KOPT-K1 (cell line): ENCODE measurements around the gene ROR2.

Experiments
- H3K27ac ChIP-seq: fragments of 200-600 bp; sonication (generic); 2 replicates; pipeline ENCODE4 v1.5.1; 2016; ENCODE audit warnings: antibody characterized with exemption, mild to moderate bottlenecking, low read depth, low read length; ENCODE audit not compliant: poor library complexity, severe bottlenecking
- H3K36me3 ChIP-seq: fragments of 200-600 bp; sonication (generic); 2 replicates; pipeline ENCODE4 v1.5.1; 2017; ENCODE audit warnings: antibody characterized with exemption, mild to moderate bottlenecking, low read length, moderate library complexity; ENCODE audit not compliant: insufficient read depth
- H3K9me3 ChIP-seq: fragments of 200-600 bp; sonication (generic); 2 replicates; pipeline ENCODE4 v1.5.1; 2017; ENCODE audit warnings: antibody characterized with exemption, low read length, mild to moderate bottlenecking; ENCODE audit not compliant: insufficient read depth, poor library complexity, severe bottlenecking

ROR2 gene

GRCh38 chr9:91734371-91734981 is 215.6 kb downstream of the ROR2 start:
- H3K9me3 ChIP-seq = no peaks in the 10 kb centered on the region
- H3K36me3 ChIP-seq = no peaks in the 10 kb centered on the region
- H3K27ac ChIP-seq = no peak overlapping the region

- Histone ChIP-seq H3K27ac (no peak overlapping the region), H3K36me3 (no peaks in the 10 kb centered on the region), H3K9me3 (no peaks in the 10 kb centered on the region)
Observed at GRCh38 chr9:91733006-91733624, 216.9 kb downstream of the ROR2 start.

GRCh38 chr9:91732187-91733005 is 217.6 kb downstream of the ROR2 start:
- H3K9me3 ChIP-seq = no peaks in the 10 kb centered on the region
- no peaks in the 10 kb centered on the region for H3K36me3 ChIP-seq
- H3K27ac ChIP-seq = no peak overlapping the region

GRCh38 chr9:91730806-91731205 is 219.2 kb downstream of the ROR2 start:
- Histone ChIP-seq H3K36me3 (no peaks in the 10 kb centered on the region), H3K27ac (no peak overlapping the region), H3K9me3 (no peaks in the 10 kb centered on the region)

GRCh38 chr9:91729558-91729842 is 220.5 kb downstream of the ROR2 start:
- Histone ChIP-seq H3K27ac (no peak overlapping the region), H3K36me3 (no peaks in the 10 kb centered on the region), H3K9me3 (no peaks in the 10 kb centered on the region)

- H3K27ac ChIP-seq = no peak overlapping the region
Observed at GRCh38 chr9:91727972-91728371, 222.1 kb downstream of the ROR2 start.

GRCh38 chr9:91727316-91727861 is 222.6 kb downstream of the ROR2 start:
- no peaks in the 10 kb centered on the region for H3K9me3 ChIP-seq
- H3K36me3 ChIP-seq = no peaks in the 10 kb centered on the region
- H3K27ac ChIP-seq = no peak overlapping the region

More at GRCh38 chr9:91727972-91728371, 222.1 kb downstream of the ROR2 start:
- H3K9me3 ChIP-seq = no peaks in the 10 kb centered on the region
- H3K36me3 ChIP-seq = no peaks in the 10 kb centered on the region

GRCh38 chr9:91726406-91727100 is 223.5 kb downstream of the ROR2 start:
- Histone ChIP-seq H3K36me3 (no peaks in the 10 kb centered on the region), H3K27ac (no peak overlapping the region), H3K9me3 (no peaks in the 10 kb centered on the region)

GRCh38 chr9:91725651-91726050 is 224.4 kb downstream of the ROR2 start:
- Histone ChIP-seq H3K27ac (no peak overlapping the region), H3K9me3 (no peaks in the 10 kb centered on the region), H3K36me3 (no peaks in the 10 kb centered on the region)

GRCh38 chr9:91724609-91725505 is 225.2 kb downstream of the ROR2 start:
- no peak overlapping the region for H3K27ac ChIP-seq
- H3K9me3 ChIP-seq = no peaks in the 10 kb centered on the region
- H3K36me3 ChIP-seq = no peaks in the 10 kb centered on the region

- H3K27ac ChIP-seq = no peak overlapping the region
- H3K36me3 ChIP-seq = no peaks in the 10 kb centered on the region
- no peaks in the 10 kb centered on the region for H3K9me3 ChIP-seq
Observed at GRCh38 chr9:91724068-91724440, 226.0 kb downstream of the ROR2 start.

- Histone ChIP-seq H3K9me3 (no peaks in the 10 kb centered on the region), H3K27ac (no peak overlapping the region), H3K36me3 (no peaks in the 10 kb centered on the region)
Observed at GRCh38 chr9:91723420-91724067, 226.5 kb downstream of the ROR2 start.

- Histone ChIP-seq H3K36me3 (no peaks in the 10 kb centered on the region), H3K27ac (no peak overlapping the region), H3K9me3 (peaks cover 6% of the 10 kb centered on the region)
Observed at GRCh38 chr9:91720751-91721705, 229.0 kb downstream of the ROR2 start.
